ENCODE data around the gene ATG4B.
"Not testable (repeated sequence)": the region's sequence is repeated elsewhere in the genome, so short reads cannot be mapped to it uniquely, and the experiment has no call there.

ATG4B gene

GRCh38 chr2:241637018-241637794 is at the start of gene ATG4B, which contains the start of gene THAP4:
ATG4B (plus strand) TSS chr2:241637693; CDS start chr2:241637715, 22 bp downstream.
THAP4 (minus strand) TSS chr2:241637158; CDS start chr2:241637017, 141 bp downstream.
- Histone ChIP-seq H3K4me1 (ENCODE audit: control insufficient read depth, insufficient read depth, low read length) (peaks cover 21% of the 10 kb centered on the region), H3K9ac (ENCODE audit: low read length) (peak within 1 kb of the TSS; percentile 95), H3K27me3 (ENCODE audit: control insufficient read depth, insufficient read depth, low read length) (no peaks in the 10 kb centered on the region), H3K9me3 (ENCODE audit: control insufficient read depth, insufficient read depth, low read depth, low read length) (peaks cover 7% of the 10 kb centered on the region; the same call in 1 of the 2 replicates), H3K36me3 (ENCODE audit: control insufficient read depth, insufficient read depth, low read length) (peaks cover 32% of the 10 kb centered on the region), H3K4me3 (ENCODE audit: low read depth, low read length) (peak within 1 kb of the TSS; percentile 96), H3K27ac (ENCODE audit: low read depth, low read length) (peak within 1 kb of the TSS; percentile 98)

DNA sequence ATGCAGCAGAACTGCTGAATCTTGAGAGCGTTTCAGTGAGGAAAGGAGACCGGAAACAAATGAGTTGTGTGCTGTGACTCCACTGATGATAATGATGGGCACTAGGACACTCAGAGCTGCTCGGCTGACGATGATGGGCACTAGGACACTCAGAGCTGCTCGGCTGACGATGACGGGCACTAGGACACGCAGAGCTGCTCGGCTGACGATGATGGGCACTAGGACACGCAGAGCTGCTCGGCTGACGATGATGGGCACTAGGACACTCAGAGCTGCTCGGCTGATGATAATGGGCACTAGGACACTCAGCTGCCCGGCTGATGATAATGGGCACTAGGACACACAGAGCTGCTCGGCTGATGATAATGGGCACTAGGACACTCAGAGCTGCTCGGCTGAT is 47.6 kb upstream of the ATG4B start:
- H3K4me1 ChIP-seq (ENCODE audit: control insufficient read depth, insufficient read depth, low read length); H3K27ac ChIP-seq (ENCODE audit: low read depth, low read length); H3K9ac ChIP-seq (ENCODE audit: low read length); H3K27me3 ChIP-seq (ENCODE audit: control insufficient read depth, insufficient read depth, low read length); H3K4me3 ChIP-seq (ENCODE audit: low read depth, low read length): not testable (repeated sequence)
- H3K9me3 ChIP-seq (ENCODE audit: control insufficient read depth, insufficient read depth, low read depth, low read length): peaks cover 23% of the 10 kb centered on the region
- peaks cover 43% of the 10 kb centered on the region for H3K36me3 ChIP-seq (ENCODE audit: control insufficient read depth, insufficient read depth, low read length)

GRCh38 chr2:241590496-241591455 is 46.7 kb upstream of the ATG4B start:
- H3K4me3 ChIP-seq (ENCODE audit: low read depth, low read length); H3K27ac ChIP-seq (ENCODE audit: low read depth, low read length); H3K4me1 ChIP-seq (ENCODE audit: control insufficient read depth, insufficient read depth, low read length); H3K9ac ChIP-seq (ENCODE audit: low read length); H3K27me3 ChIP-seq (ENCODE audit: control insufficient read depth, insufficient read depth, low read length): not testable (repeated sequence)
- peaks cover 35% of the 10 kb centered on the region for H3K36me3 ChIP-seq (ENCODE audit: control insufficient read depth, insufficient read depth, low read length)
- H3K9me3 ChIP-seq (ENCODE audit: control insufficient read depth, insufficient read depth, low read depth, low read length): peaks cover 20% of the 10 kb centered on the region

DNA sequence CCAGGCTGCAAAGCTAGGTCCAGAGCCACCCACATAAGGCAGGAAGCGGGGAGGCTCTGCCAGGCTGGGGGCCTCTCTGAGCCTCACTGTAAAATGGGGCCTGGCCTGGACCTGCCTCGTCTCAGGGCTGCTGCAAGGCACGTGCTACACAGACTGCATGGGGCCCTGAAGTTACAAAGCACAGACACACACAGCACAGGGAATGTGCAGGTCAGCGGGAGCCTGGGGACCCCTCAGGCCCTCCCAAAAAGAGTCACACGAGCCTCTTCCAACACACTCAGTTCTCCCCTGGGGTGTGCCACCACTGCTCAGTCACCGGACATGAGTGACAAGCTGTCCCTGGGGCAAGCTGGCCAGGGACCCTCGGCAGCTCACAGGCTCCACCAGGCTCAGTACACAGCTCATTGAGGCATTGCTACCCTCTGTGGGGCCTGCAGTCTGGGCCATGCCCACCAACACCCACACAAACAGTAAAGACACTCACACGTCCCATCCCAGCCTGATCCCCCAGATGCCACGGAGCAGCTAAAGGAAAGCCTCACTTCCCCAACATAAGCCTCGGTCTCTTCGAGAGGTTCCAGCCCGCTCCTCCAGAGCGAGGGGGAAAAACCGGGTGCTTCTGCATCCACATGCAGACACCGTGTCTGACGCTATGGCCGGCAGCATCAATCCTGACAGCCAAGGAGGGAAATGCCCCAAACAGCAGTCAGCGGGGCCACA is 45.2 kb upstream of the ATG4B start:
- Histone ChIP-seq H3K4me3 (ENCODE audit: low read depth, low read length) (no peak overlapping the region), H3K27me3 (ENCODE audit: control insufficient read depth, insufficient read depth, low read length) (no peaks in the 10 kb centered on the region), H3K9ac (ENCODE audit: low read length) (no peak overlapping the region), H3K27ac (ENCODE audit: low read depth, low read length) (no peak overlapping the region), H3K36me3 (ENCODE audit: control insufficient read depth, insufficient read depth, low read length) (peaks cover 28% of the 10 kb centered on the region), H3K9me3 (ENCODE audit: control insufficient read depth, insufficient read depth, low read depth, low read length) (peaks cover 8% of the 10 kb centered on the region), H3K4me1 (ENCODE audit: control insufficient read depth, insufficient read depth, low read length) (no peaks in the 10 kb centered on the region)

- Histone ChIP-seq H3K27ac (ENCODE audit: low read depth, low read length) (no peak overlapping the region), H3K4me3 (ENCODE audit: low read depth, low read length) (no peak overlapping the region), H3K9me3 (ENCODE audit: control insufficient read depth, insufficient read depth, low read depth, low read length) (peaks cover 4% of the 10 kb centered on the region; the same call in 1 of the 2 replicates), H3K4me1 (ENCODE audit: control insufficient read depth, insufficient read depth, low read length) (no peaks in the 10 kb centered on the region), H3K36me3 (ENCODE audit: control insufficient read depth, insufficient read depth, low read length) (peaks cover 28% of the 10 kb centered on the region), H3K27me3 (ENCODE audit: control insufficient read depth, insufficient read depth, low read length) (no peaks in the 10 kb centered on the region), H3K9ac (ENCODE audit: low read length) (no peak overlapping the region)
These were observed 44.2 kb upstream of the ATG4B start for GRCh38 chr2:241593271-241593670.

DNA sequence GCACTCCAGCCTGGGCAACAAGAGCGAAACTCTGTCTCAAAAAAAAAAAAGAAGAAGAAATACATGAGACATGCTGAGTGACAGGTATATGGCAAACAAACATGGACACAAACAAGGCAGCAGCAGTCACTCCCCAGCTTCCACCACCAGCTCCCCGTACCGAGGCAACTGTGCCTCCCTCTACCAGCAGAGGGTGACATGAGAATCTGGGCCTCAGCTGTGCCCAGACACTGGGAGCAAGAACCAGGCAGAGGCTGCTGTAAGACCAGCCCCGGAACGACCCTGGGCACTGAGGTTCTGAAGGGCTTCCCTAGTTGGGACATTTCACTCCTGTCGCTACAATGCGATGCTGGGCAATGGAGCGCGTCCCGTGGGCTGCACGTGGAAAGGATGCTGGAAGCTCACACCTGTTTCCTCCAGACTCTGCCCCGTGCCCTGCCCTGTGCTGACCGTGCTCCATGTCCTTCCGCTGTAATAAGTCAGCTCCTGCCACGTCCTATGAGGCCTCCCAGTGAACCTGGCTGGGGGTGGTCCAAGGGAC is 41.8 kb upstream of the ATG4B start:
- Histone ChIP-seq H3K36me3 (ENCODE audit: control insufficient read depth, insufficient read depth, low read length) (peaks cover 37% of the 10 kb centered on the region), H3K4me1 (ENCODE audit: control insufficient read depth, insufficient read depth, low read length) (no peaks in the 10 kb centered on the region), H3K27ac (ENCODE audit: low read depth, low read length) (no peak overlapping the region), H3K9ac (ENCODE audit: low read length) (no peak overlapping the region), H3K27me3 (ENCODE audit: control insufficient read depth, insufficient read depth, low read length) (no peaks in the 10 kb centered on the region), H3K9me3 (ENCODE audit: control insufficient read depth, insufficient read depth, low read depth, low read length) (no peaks in the 10 kb centered on the region), H3K4me3 (ENCODE audit: low read depth, low read length) (no peak overlapping the region)

GRCh38 chr2:241597561-241597960 is 39.9 kb upstream of the ATG4B start:
- no peak overlapping the region for H3K27ac ChIP-seq (ENCODE audit: low read depth, low read length)
- H3K36me3 ChIP-seq (ENCODE audit: control insufficient read depth, insufficient read depth, low read length): peaks cover 50% of the 10 kb centered on the region
- no peak overlapping the region for H3K9ac ChIP-seq (ENCODE audit: low read length)
- no peaks in the 10 kb centered on the region for H3K9me3 ChIP-seq (ENCODE audit: control insufficient read depth, insufficient read depth, low read depth, low read length)
- H3K4me1 ChIP-seq (ENCODE audit: control insufficient read depth, insufficient read depth, low read length): no peaks in the 10 kb centered on the region
- H3K27me3 ChIP-seq (ENCODE audit: control insufficient read depth, insufficient read depth, low read length): no peaks in the 10 kb centered on the region
- H3K4me3 ChIP-seq (ENCODE audit: low read depth, low read length): no peak overlapping the region

DNA sequence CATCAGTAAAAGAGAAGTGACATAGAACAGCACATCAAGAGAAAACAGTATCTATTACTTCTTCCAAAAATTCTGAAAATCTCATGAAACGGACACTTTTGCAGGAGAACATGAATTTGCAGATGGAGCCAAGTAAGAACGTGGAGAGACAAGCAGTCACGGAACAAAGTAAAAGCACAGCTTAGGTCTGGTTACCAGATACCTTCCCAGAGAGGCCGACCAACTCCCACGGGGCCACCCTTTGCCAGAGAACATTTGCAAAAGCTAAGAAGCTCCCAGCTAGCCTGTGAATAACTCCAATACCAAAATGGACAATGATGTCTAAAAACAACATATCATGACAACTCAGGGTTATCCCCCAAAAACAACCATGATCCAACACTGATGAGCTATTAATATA is 39.4 kb upstream of the ATG4B start:
- Histone ChIP-seq H3K27me3 (ENCODE audit: control insufficient read depth, insufficient read depth, low read length) (no peaks in the 10 kb centered on the region), H3K36me3 (ENCODE audit: control insufficient read depth, insufficient read depth, low read length) (peaks cover 51% of the 10 kb centered on the region), H3K4me3 (ENCODE audit: low read depth, low read length) (no peak overlapping the region), H3K9ac (ENCODE audit: low read length) (no peak overlapping the region), H3K4me1 (ENCODE audit: control insufficient read depth, insufficient read depth, low read length) (no peaks in the 10 kb centered on the region), H3K27ac (ENCODE audit: low read depth, low read length) (no peak overlapping the region), H3K9me3 (ENCODE audit: control insufficient read depth, insufficient read depth, low read depth, low read length) (no peaks in the 10 kb centered on the region)

DNA sequence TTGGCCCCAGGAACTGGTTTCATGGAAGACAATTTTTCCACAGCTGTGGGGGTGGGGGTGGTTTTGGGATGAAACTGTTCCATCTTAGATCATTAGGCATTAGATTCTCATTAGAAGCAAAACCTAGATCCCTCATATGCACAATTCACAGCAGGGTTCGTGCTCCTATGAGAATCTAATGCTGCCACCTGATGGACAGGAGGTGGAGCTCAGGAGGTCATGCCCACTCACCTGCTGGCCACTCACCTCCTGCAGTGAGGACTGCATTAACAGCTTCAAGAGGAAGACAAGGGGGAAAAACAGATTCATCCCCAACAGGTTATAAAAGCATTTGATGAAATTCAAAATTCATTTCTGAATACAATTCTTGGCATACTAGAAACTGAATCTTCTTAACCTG is 39.0 kb upstream of the ATG4B start:
- H3K9me3 ChIP-seq (ENCODE audit: control insufficient read depth, insufficient read depth, low read depth, low read length): no peaks in the 10 kb centered on the region
- H3K4me1 ChIP-seq (ENCODE audit: control insufficient read depth, insufficient read depth, low read length): no peaks in the 10 kb centered on the region
- H3K36me3 ChIP-seq (ENCODE audit: control insufficient read depth, insufficient read depth, low read length): peaks cover 47% of the 10 kb centered on the region
- no peaks in the 10 kb centered on the region for H3K27me3 ChIP-seq (ENCODE audit: control insufficient read depth, insufficient read depth, low read length)
- no peak overlapping the region for H3K4me3 ChIP-seq (ENCODE audit: low read depth, low read length)
- H3K27ac ChIP-seq (ENCODE audit: low read depth, low read length): no peak overlapping the region
- H3K9ac ChIP-seq (ENCODE audit: low read length): no peak overlapping the region

- no peaks in the 10 kb centered on the region for H3K4me1 ChIP-seq (ENCODE audit: control insufficient read depth, insufficient read depth, low read length)
- peaks cover 37% of the 10 kb centered on the region for H3K36me3 ChIP-seq (ENCODE audit: control insufficient read depth, insufficient read depth, low read length)
- H3K4me3 ChIP-seq (ENCODE audit: low read depth, low read length): no peak overlapping the region
- H3K9me3 ChIP-seq (ENCODE audit: control insufficient read depth, insufficient read depth, low read depth, low read length): no peaks in the 10 kb centered on the region
- no peak overlapping the region for H3K27ac ChIP-seq (ENCODE audit: low read depth, low read length)
- no peaks in the 10 kb centered on the region for H3K27me3 ChIP-seq (ENCODE audit: control insufficient read depth, insufficient read depth, low read length)
- no peak overlapping the region for H3K9ac ChIP-seq (ENCODE audit: low read length)
These were observed 37.9 kb upstream of the ATG4B start for GRCh38 chr2:241599615-241600014.
